GM20000 (cell line): Measurements from ENCODE around the gene RILPL2.
"Not testable (repeated sequence)": the region's sequence is repeated elsewhere in the genome, so short reads cannot be mapped to it uniquely, and the experiment has no call there.

ENCODE experiments used
- DNase-seq: peaks from one replicate; pipeline ENCODE4 v3.0.0; 2012; ENCODE audit warnings: low spot score
- TF ChIP-seq, protein P1 (sequence below): IDR thresholded peaks from 2 replicates; pipeline ENCODE4 v1.5.1; 2012; ENCODE audit warnings: mild to moderate bottlenecking, control low read depth; ENCODE audit errors: extremely low read depth, missing control alignments

The RILPL2 gene

DNA sequence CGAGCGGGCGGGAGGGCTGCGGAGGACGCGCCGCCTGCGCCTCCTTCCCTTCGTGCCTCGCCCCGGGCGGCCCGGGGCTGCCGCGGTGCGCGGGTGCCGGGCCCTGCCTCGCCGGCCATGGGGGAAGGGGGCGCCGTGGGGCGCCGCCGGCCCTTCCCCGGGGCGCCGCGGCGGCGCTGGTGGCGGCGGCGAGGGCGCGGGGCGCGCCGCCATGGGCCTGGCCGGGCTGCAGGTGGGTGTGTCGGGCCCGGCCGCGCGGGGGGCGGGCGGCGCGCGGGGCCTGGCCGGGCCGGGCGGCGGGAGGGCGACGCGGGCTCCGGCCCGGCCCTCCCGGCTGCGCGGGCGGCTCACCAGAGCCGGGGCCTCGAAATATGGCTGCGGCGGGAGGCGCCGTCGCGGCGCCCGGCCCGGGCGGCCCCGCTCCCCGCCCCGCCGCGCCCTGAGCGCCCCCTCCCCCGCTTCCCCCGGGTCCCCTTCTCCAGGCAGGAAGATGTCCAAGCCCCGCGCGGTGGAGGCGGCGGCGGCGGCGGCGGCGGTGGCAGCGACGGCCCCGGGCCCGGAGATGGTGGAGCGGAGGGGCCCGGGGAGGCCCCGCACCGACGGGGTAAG, 47.4 kb downstream of the RILPL2 start:
- DNase-seq = peak; percentile 76

DNA sequence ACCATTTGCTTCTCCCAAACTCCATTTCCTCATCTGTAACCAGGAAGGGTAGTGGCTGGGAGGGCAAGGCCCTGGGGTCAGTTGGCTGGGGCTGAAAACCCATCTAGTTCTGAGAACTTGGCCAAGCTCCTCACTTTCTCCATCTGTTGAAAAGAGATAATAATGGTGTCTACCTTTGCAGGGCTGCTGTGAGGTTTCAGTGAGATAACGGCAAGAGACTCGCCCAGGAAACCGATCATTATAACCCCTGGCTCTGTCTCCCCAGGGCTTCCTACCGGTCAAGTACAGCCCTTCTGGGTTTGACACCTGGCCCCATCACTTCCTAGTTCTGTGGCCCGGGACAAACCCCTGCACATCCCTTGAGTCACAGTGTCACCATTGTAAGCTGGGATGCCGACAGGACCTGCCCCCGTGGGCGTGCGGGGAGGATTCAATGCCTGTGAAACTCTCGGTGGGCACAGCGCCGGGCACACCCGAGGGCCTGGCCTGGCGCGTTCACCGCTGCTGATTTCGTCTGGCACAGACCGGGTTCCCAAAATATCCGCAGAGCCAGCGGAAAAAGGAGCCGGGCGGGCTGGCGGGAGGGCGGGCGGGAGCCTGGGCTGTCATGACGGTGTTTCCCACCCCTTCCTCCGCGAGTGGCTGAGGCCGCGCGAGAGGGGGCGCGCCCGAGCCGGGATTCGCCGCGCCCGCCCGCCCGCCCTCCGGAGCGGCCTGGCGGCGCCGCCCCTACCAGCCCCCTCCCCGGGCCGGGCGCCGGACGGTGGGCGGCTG, 48.1 kb downstream of the RILPL2 start:
- TF ChIP-seq, protein P1, sequence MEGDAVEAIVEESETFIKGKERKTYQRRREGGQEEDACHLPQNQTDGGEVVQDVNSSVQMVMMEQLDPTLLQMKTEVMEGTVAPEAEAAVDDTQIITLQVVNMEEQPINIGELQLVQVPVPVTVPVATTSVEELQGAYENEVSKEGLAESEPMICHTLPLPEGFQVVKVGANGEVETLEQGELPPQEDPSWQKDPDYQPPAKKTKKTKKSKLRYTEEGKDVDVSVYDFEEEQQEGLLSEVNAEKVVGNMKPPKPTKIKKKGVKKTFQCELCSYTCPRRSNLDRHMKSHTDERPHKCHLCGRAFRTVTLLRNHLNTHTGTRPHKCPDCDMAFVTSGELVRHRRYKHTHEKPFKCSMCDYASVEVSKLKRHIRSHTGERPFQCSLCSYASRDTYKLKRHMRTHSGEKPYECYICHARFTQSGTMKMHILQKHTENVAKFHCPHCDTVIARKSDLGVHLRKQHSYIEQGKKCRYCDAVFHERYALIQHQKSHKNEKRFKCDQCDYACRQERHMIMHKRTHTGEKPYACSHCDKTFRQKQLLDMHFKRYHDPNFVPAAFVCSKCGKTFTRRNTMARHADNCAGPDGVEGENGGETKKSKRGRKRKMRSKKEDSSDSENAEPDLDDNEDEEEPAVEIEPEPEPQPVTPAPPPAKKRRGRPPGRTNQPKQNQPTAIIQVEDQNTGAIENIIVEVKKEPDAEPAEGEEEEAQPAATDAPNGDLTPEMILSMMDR = no peak
- DNase-seq = peak; percentile 97

More for the DNA sequence above, 47.4 kb downstream of the RILPL2 start:
- TF ChIP-seq, protein P1 = no peak

DNA sequence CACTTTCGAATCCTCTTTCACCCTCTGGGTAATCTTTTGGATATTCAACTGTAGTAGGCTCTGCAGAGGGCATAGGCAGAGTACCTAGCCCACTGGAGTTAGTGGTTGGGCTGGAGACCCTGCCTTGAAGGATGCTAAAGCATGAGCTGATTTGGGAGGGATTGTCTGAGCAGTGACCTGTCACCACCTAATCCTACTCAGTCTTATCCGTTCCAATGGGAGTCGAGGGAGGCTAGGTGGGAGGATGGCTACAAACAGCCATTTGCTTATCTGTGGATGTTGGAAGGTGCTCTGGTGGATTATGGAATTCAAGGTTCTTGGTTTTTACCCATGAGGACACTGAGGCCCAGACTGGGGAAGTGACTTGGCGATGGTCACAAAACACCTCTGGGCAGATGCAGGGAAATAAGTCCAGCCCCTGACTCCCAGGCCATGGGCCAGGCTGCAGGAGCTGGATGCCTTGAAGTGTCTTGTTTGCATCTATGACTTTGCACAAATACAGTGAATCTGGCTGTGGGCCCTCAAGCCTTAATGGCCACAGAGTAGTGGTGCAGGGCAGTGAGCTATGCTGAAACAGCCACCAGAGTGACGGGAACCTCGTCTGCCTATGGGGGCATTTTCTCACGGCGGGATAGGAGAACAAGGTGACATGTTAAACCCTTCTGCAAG, 48.8 kb downstream of the RILPL2 start:
- no peak for DNase-seq
- TF ChIP-seq, protein P1 = no peak

DNA sequence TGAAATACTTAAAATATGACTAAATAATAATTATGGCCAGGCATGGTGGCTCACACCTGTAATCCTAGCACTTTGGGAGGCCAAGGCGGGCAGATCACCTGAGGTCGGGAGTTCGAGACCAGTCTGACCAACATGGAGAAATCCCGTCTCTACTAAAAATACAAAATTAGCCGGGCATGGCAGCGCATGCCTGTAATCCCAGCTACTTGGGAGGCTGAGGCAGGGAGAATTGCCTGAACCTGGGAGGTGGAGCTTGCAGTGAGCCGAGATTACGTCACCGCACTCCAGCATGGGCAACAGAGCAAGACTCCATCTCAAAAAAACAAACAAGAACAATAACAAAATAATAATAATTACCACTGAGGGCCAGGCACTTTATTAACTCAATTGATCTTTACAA, 50.9 kb downstream of the RILPL2 start:
- DNase-seq = not testable (repeated sequence)

DNA sequence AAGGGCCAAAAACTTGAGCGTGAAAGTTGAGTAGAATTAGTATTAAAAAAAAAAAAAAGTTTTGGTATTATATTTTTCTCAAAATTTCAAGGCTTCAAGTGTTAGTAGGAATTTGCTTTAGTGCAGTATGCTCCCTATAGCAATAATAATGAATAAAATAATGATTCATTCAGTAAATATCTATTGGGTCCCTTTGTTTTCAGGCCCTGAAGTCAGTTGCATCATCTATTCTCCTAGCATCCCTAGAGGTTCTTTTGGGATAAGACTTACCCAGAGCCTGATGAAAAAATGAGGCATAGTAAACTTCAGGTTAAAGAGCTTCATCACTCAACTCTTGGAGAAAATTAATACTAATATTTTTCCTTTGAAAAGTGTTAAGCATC, 51.5 kb downstream of the RILPL2 start:
- no peak for DNase-seq
- TF ChIP-seq, protein P1 = no peak

DNA sequence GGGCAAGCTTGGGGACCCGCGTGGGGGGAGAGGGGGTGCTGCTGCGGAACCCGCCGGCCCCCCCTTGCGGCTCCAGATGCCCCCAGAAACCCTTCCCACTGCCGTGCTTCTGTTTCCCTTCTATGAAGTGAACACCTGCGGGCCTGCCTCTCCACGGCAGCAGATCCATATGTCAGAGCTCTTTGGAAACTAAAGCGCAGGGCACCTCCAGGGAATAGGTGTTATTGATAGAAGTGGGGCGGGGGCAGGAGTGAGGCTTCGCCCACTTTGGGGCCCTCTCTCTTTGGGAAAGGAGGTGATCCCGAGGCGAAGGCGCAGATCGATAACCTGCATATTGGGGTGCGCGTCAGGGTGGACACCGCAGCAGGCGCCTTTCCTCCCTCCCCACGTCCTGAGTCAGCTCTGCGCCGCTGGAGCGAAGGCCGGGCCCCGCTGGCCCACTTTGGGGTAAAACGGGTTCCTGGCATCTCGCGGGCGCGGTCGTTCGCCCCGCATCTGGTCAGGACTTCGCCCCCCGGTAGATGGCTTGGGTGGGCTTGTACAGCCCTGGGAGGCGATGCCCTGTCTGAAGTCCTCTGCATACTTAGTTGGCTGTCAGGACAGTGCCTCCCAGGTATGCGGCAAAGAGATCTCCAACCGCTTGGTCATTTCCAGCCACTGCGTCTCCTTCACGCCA, 52.0 kb downstream of the RILPL2 start:
- TF ChIP-seq, protein P1 = no peak
- DNase-seq = no peak

DNA sequence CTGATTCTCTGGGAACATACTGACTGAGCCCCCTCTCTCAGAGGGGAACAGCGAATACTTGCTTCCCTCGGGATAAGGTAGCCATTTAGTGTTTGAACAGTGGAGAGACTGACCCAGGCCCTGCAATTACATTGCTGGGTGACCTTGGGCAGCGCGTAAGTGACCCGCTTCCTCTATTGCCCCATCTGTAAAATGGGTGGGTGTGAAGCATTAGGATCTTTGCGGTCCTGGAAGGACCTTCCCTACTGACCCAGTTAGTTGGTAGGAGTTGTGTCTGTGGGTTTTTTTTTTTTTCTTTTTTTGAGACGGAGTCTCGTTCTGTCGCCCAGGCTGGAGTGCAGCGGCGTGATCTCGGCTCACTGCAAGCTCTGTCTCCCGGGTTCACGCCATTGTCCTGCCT, 53.8 kb downstream of the RILPL2 start:
- TF ChIP-seq, protein P1 = no peak
- no peak for DNase-seq
